ENCODE results near the gene CFAP210. TPM values are rescaled to one million over a fixed set of nuclear protein-coding genes. Genes with fewer than 3 reads are reported as not detected.
"Not testable (repeated sequence)": the region's sequence is repeated elsewhere in the genome, so short reads cannot be mapped to it uniquely, and the experiment has no call there.

CFAP210 gene
- total RNA-seq, 1 experiment from 2014 or later = not detected

- DNase-seq (ENCODE audit: low read depth) = no peak
These were observed 68.4 kb downstream of the CFAP210 start for GRCh38 chr2:169625781-169626180.

- DNase-seq (ENCODE audit: low read depth) = no peak
These were observed 71.0 kb downstream of the CFAP210 start for GRCh38 chr2:169623235-169623634.

- DNase-seq (ENCODE audit: low read depth) = no peak
These were observed 73.7 kb downstream of the CFAP210 start for GRCh38 chr2:169620509-169620908.

- DNase-seq (ENCODE audit: low read depth) = no peak
These were observed 74.3 kb downstream of the CFAP210 start for GRCh38 chr2:169619946-169620345.

- DNase-seq (ENCODE audit: low read depth) = not testable (repeated sequence)
These were observed 78.2 kb downstream of the CFAP210 start for GRCh38 chr2:169615982-169616381.

- DNase-seq (ENCODE audit: low read depth) = no peak
These were observed 80.3 kb downstream of the CFAP210 start for GRCh38 chr2:169613876-169614275.

- no peak for DNase-seq (ENCODE audit: low read depth)
These were observed 84.9 kb downstream of the CFAP210 start for GRCh38 chr2:169609264-169609663.

GRCh38 chr2:169599568-169599967, 94.6 kb downstream of the CFAP210 start:
- DNase-seq (ENCODE audit: low read depth) = no peak

- DNase-seq (ENCODE audit: low read depth) = no peak
These were observed 95.2 kb downstream of the CFAP210 start for GRCh38 chr2:169598982-169599381.

- not testable (repeated sequence) for DNase-seq (ENCODE audit: low read depth)
These were observed 97.7 kb downstream of the CFAP210 start for GRCh38 chr2:169596546-169596945.

Small RNAs within 50 kb of the gene (small RNA-seq; reads per million reads assigned to genes)
- not detected for gene RF00432

Other genes starting within 250 kb of the CFAP210 start
- 1.9 and 2.0 TPM in 2 replicates for gene BBS5, start 214.9 kb downstream of the CFAP210 start, total RNA-seq (2014; rRNA removed; shearing (Covaris generic))
- gene KLHL41, start 184.7 kb downstream of the CFAP210 start, total RNA-seq (2014; rRNA removed; shearing (Covaris generic)) = not detected in 2 replicates
- 18.4 and 19.2 TPM in 2 replicates for gene FASTKD1, start 120.5 kb downstream of the CFAP210 start, total RNA-seq (2014; rRNA removed; shearing (Covaris generic))
- gene PPIG, start 110.1 kb downstream of the CFAP210 start, total RNA-seq (2014; rRNA removed; shearing (Covaris generic)) = 18.2 and 24.0 TPM in 2 replicates
- 1.9 and 5.8 TPM in 2 replicates for gene PHOSPHO2, start 64 bp upstream of the CFAP210 start, total RNA-seq (2014; rRNA removed; shearing (Covaris generic))
- gene KLHL23, start 39.4 kb upstream of the CFAP210 start, total RNA-seq (2014; rRNA removed; shearing (Covaris generic)) = 23.6 and 28.1 TPM in 2 replicates
- 144 and 174 TPM in 2 replicates for gene SSB, start 104.5 kb upstream of the CFAP210 start, total RNA-seq (2014; rRNA removed; shearing (Covaris generic))
- 91.0 and 110 TPM in 2 replicates for gene METTL5, start 130.5 kb upstream of the CFAP210 start, total RNA-seq (2014; rRNA removed; shearing (Covaris generic))
- gene UBR3, start 133.0 kb upstream of the CFAP210 start, total RNA-seq (2014; rRNA removed; shearing (Covaris generic)) = 11.3 and 14.0 TPM in 2 replicates